ENCODE measurements around the gene EVI5L.
"Not testable (repeated sequence)": the region's sequence is repeated elsewhere in the genome, so short reads cannot be mapped to it uniquely, and the experiment has no call there.

Gene EVI5L

DNA sequence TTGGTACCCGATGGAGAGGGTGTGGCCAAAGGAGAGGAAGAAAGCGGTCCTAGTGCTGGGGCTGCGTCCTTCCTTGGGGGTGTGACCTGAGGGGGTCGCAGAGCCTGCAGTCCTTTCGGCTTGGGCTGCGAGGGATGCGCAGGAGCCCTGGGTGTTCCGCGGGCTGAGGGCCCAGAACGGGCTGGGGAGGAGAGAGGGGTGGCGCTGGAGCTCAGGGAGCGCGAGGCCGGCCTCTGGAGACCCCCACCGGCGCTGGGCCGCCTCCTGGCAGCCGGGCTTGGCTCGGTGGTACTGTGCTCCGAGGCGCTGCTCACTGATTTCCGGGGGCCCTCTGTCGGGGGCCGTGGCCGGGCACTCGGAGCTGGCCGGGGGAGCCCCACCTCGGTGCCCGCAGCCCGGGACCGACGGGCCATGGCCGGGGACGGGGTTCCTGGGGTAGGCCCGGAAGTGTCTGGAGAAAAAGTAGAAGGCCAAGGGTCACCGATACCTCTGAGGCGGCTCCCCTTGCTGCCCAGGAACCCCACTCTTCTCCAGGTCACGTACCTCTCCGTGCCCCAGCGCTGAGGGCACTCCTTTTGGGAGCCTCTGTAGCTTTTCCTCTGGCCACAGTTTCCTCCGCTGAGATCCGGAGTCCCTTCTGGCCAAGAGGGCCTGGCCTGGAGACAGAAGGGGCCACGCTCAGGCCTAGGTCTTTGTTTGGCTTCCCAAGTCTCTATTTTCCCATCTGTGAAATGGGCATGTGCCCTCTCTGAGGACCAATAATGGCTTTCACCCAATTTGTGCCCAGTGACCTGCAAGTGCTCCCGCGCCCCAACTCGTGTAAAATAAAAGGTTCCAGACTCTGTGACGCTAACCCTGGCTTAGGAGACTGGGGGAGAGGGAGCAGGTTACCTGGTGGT lies 42.5 kb downstream of the EVI5L start:
- no peak for DNase-seq (ENCODE audit: low read depth)

DNA sequence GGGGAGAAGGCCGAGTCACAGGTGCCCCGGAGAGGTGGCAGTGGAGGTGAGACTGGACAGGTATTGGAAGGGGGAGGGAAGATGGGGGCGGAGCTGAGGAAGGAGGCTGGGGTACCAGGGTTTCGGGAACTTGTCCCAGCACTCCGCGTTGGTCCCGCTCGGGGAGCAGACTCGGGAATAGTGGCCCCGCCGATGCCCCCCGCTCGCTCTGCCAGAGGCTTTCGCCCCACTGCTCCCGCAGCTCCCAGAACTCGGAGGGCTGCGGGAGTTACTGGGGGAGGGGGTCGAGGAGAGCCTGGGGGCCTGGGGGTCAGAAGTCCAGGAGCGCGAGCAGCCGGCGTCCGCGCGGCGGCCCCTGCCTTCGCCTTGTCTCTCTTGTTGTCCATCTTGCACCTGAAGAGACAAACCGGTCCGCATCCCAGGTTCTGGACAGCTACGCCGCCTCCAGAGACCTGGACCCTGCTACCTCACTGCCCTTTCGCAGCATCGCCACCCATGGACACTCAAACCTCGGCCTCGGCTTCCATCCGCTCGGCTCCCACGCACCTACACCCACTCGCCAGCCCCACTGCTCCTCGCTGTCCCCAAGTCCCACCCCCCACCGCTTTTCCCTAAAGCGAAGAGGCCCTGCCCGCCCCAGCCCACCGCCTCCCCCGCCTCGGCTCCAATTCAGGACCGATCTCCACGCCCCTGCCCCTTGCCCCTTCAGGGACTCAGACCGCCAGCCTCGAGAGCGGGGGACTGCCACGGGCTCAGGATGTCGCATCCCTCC lies 43.5 kb downstream of the EVI5L start:
- no peak for DNase-seq (ENCODE audit: low read depth)

DNA sequence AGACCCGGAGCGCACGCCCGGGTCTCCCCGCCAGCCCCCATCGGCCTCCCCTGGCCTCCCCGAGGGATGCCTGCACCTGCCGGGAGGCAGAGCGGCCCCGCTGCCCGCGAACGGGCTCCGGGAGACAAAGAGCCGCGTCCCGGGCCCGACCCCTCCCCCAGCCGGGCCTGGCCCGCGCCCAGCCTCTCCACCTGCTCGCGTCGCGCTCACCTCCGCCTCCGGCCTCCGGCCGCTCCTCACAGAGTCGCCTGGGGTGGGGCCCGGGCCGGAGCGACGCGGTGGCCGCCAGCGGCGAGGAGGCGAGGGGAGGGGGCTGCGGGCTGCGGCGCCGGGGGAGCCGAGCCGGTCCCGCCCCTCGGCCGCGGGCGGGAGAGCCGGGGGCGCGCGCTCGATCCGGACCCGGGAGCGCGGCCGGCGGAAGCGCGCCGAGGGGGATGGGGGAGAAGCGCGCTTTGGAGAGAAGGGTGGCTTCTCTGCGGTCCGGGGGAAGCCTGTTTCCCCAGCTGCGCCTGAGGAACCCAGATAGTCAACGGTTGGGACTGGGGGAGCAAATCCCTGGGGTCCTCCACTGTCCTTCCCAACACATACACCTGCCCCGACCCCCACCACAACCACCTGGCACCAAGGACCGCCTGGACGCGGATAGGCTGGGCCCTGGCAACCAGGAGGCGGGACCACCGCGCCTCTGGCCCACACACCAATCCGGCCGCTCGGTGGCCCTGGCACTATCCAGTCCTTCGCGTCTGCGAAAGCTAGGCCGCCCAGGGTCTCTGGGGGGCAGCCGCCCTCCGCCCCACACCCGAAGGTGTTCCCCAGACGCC lies 44.3 kb downstream of the EVI5L start, which contains the start of gene PRR36:
Gene PRR36, minus strand, starts transcription at position 315 of the 821 bp plus-strand sequence. CDS start 701 bp downstream, outside the sequence.
- no peak for DNase-seq (ENCODE audit: low read depth)

DNA sequence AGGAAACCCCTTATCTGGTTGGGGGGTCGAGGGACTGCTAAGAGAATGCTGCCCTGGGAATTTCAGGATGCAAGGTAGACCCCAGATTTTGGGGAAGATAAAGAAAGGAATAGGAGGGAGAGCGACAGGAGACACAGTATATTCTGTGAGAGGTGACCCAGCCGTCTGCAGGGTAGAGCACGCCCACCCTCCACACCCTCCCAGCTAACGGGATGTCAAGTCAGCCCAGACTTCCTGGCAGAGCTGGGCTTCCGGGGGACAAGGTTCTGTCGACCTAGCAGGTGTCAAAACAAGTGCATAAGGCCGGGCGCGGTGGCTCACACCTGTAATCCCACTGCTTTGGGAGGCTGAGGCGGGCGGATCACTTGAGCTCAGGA lies 44.9 kb downstream of the EVI5L start:
- no peak for DNase-seq (ENCODE audit: low read depth)

DNA sequence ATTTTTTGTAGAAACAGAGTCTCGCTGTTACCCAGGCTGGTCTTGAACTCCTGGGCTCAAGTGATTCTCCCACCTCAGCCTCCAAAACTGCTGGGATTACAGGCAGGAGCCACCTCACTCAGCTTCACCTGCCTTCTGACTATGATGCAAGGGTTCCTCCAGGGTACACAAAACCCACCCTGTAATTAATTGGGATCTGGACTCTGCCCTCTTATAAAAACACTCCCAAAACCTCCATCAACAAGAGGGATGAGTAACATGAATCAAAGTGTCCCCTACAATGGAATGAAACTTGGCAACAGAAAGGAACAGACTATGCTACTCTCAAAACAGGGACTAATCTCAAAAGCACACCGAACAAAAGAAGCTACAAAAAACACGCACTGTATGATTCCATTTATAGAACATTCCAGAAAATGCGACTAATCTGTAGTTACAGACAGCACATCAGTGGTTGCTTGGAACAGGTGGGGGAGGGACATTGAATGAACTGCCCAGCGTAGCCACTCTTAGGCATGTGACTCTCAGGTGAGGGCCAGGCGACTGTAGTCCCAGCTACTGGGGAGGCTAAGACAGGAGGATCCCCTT lies 47.3 kb downstream of the EVI5L start:
- DNase-seq (ENCODE audit: low read depth): no peak

DNA sequence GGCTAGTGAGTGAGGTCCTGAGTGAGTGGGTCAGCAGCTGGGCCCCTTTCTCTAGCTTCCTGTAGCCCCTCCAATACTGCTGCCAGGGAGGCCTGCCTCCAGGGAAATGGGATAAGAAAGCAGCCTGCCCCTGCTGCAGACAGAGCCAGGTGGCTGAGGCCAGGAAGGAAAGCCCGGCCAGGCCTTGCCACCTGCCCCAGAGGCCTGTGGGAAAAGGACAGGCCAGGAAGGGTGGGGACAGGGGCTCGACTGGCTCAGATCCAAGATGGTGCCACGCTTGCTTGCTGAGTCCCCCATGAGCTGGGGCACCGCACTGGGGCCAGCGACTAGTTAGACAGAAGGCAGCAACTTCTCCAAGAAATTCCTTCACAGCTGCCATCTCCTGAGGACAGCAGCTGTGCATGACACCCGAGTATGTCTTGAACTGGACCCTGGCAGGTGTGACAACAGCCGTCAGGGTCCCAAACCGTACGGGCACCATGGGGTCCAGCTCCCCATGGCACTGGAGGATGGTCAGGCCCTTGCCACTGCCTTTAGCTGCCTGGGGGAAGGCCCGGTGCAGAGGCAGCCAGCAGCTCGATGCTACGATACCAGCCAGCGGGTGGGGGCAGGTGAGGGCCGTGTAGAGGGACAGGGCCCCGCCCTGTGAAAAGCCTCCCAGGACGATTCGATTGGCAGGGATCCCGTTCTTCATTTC lies 49.2 kb downstream of the EVI5L start:
- DNase-seq (ENCODE audit: low read depth): no peak

DNA sequence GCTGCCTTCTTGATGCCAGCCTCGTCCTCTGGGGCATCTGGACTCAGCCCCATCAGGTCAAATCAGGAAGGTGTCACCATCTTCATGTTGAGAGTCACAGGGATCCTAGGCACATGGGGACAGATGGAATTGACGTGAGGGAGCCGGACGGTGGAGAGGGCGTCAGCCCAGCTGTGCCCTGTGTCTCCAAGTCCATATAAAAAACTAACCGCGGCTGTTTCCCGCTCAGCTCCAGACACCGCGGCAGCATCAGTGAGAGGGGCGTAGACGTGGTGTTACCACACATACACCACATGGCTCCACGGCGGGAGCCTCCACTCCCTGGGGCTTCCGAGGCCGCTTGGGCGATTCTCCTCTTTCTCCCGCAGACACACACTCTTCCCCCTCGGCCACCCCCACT lies 49.8 kb downstream of the EVI5L start:
- DNase-seq (ENCODE audit: low read depth): no peak

DNA sequence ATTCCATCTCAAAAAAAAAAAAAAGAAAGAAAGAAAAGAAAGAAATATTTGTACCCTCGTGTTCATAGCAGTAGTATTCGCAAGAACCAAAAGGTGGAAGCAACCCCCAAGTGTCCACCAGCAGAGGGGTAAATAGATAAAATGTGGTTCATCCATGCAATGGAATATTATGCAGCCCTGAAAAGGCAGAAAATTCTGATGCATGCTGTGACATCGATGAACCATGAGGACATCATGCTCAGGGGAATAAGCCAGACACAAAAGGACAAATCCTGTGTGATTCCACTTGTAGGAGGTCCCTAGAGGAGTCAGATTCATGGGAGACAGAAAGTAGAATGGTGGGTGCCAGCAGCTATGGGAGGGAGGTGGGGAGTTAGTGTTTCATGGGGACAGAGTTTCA lies 51.9 kb downstream of the EVI5L start:
- no peak for DNase-seq (ENCODE audit: low read depth)

DNA sequence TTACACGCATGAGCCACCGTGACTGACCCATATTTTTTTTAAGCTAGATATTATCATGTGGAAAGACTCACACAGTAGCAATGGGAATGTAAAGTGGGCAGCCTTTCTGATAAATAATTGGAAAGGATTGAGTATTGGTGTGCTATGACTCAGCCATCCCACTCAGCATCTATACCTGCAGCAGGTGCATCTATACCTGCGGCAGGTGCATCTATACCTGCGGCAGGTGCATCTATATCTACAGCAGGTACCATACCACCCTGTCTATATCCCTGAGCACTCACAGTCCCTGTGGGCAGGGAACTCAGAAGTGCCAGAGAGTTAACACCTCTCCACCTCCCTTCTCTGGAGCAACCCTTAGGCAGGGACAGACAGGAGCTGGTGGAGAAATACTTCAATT lies 53.1 kb downstream of the EVI5L start:
- DNase-seq (ENCODE audit: low read depth): no peak

DNA sequence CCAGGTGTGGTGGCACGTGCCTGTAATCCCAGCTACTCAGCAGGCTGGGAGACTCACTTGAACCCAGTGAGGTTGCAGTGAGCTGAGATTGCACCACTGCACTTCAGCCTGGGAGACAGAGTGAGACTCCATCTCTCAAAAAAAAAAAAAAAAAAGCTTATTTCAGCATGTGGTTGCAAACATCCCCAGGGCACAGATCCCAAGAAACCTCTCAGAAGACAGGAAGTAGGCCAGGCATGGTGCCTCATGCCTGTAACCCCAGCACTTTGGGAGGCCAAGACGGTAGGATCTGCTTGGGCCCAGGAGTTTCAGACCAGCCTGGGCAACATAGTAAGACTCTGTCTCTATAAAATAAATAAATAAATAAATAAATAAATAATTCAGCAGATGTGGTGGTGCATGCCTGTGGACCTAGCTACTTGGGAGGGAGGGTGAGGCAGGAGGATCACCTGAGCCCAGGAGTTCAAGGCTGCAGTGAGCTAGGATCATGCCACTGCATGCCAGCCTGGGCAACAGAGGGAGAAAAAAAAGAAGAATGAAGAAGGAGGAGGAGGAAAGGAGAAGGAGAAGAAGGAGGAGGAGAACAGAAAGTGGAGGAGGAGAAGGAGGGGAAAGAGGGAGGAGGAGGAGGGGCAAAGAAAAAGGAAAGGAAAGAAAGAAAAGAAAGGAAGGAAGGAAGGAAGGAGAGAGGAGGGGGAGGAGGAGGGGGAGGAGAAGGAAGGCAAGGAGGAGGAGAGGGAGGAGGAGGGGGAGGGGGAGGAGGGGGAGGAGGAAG lies 54.0 kb downstream of the EVI5L start:
- no peak for DNase-seq (ENCODE audit: low read depth)

DNA sequence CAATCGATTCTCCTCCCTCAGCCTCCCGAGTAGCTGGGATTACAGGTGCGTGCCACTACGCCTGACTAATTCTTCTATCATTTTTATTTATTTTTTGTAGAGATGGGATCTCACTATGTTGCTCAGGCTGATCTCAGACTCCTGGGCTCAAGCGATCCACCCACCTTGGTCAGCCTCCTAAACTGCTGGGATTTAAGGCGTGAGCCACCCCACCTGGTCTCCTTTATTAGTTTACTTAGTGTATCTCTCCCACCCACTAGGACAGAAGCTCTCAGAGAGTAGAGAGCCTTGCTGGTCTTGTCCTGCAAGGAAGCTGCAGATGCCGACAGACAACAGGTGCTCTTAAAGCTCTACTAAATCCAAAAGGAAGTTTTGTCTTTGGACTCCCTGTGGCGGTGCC lies 55.8 kb downstream of the EVI5L start:
- DNase-seq (ENCODE audit: low read depth): no peak

DNA sequence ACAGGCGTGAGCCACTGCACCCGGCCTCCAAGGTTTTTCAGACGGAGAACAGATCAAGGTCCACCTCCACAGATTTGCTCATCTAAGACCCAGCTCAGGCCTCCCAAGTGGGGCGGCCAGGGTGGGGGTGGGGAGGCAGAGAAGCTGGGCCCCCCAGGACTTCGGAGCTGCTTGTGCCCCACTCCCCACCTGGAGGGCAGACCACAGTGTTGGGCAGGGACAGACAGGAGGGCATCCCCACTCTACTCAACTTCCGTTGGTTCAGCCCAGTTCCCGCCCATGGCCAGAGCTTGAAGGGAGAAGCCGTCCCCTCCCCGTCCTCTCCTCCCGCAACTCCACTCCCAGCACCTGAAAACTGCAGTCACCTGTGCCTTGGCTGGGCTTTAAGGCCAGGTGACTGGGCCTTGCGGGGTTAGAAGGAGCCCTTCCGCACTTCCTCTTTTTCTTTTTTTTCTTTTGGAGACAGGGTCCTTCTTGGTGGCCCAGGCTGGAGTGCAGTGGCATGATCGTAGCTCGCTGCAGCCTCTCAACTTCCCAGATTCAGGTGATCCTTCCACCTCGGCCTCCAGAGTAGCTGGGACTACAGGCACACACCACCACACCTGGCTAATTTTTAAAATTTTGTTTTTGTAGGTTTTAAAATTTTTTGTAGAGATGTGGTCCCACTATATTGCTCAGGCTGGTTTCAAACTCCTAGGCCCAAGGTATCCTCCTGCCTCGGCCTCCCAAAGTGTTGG lies 57.6 kb downstream of the EVI5L start:
- DNase-seq (ENCODE audit: low read depth): no peak

DNA sequence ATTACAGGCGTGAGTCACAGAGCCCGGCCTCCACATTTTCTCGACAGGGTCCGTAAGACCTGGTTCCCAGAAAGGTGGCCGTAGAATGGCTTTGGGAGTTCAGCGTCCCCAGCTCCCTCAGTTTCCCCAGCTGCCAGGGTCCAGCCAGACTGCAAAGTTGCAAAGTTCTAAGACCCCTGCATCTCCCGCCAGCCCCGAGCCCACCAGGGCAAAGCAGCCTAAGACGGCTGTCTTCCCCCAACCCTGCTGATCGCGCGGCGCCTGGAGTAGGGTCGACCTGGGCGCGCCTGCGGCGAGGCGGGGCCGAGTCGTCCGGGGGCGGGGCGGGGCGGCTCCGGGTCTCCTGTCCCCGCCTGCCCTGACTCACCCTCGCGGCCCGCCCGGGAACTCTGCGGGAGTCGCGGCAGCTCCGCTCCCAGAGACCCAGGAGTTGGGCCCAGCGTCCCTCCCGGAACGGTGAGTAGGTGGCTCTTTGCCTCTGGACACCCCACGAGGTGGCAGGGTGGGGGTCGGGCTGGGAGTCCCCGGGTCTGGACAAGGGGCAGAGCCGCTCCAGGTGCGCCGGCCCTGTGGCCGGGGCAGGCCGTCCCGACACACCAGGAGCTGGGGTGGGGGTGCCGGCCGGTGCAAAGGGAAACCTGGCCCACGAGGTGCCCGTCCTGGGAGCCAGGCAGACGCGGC lies 58.3 kb downstream of the EVI5L start, which contains the start of gene LRRC8E:
Gene LRRC8E, plus strand, starts transcription at position 366 of the 681 bp plus-strand sequence. CDS start 7,094 bp downstream, outside the sequence.
- DNase-seq (ENCODE audit: low read depth): peak; percentile 56

DNA sequence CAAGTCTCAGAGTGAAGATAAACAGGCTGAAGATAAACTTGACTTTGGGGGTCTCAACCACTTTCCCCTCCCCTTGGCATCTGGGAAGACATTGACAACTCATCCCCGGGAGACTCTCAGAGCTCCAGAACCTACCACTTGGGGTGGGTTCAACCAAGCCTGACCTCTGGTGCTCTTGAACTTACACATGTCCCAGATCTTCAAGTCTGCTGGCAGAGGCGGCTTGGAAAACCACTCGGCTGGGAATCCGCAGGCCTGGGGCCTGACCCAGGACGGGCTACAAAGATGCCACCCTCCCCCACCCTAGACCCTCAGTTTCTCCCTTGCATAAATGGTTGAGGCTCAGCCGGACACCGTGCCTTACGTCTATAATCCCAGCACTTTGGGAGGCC lies 58.8 kb downstream of the EVI5L start:
- no peak for DNase-seq (ENCODE audit: low read depth)

DNA sequence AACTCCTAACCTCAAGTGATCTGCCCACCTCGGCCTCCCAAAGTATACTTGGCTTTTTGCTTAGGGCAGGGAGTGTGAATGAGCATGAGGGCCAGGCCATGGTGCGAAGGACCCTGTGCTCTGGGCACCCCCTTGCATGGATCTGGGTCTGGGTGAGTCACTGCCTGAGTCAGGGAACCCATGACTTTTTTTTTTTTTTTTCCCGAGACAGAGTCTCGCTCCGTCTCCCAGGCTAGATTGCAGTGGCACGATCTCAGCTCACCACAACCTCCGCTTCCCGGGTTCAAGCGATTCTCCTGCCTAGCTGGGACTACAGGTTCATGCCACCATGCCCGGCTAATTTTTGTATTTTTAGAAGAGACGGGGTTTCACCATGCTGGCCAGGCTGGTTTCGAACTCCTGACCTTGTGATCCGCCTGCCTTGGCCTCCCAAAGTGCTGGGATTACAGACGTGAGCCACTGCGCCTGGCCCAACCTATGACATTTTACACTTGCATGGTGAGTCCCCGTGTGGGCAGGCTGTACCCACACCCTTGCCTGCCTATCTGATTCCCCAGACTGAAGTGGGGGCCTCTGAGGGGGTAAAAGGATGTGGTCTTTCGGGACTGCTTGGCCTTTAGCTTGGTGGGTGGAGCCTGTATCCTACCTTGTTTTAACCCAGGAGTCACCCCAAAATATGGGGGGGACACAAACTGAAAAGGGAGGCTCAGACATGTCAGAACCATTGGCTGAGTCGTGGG lies 63.5 kb downstream of the EVI5L start:
- not testable (repeated sequence) for DNase-seq (ENCODE audit: low read depth)

DNA sequence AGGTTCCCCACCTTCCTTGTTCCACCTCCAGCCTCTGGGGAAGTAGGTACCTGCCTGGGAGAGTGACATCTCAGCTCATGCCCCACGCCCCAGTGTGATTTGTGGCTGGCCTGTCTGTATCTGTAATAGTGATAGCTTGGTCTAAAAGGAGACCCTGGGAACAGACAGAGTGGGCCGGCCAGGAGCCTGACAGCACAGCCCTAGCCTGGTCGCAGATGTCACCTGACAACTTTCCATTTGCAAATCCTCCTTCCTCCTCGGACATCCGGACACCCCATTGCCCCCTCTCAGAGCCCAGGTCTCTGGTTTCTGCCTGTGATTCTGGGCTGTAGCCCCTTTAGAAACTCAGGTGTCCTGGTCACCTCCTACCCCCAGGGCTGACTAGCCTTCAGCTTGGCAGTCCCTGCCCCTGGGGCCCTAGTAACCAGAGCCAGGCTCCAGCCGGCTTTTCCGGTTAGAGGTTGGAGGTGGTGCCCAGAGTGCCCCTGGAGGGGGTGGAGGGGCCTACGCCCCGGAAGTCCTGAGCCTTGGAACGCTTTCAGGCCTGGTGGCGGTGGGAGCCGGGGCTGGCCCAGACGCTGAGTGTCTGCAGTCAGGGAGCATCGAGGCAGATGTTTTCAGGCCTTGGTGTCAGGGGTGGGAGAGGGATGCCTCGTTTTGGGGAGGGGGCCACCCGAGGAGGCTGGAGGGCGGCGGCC lies 64.7 kb downstream of the EVI5L start:
- DNase-seq (ENCODE audit: low read depth): no peak

DNA sequence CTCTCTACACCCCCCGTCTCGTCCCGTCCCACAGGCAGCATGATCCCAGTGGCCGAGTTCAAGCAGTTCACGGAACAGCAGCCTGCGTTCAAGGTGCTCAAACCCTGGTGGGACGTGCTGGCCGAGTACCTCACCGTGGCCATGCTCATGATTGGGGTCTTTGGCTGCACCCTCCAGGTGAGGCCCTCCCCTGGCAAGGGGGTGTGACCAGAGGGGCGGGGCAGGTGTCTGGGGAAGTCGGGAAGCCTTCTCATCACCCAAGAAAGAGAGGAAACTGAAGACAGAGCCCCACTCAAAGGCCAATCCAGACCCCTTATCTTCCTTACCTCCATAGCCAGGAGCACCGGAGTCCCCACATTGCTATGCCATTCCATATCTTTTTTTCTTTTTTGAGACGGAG lies 65.5 kb downstream of the EVI5L start:
- DNase-seq (ENCODE audit: low read depth): no peak

DNA sequence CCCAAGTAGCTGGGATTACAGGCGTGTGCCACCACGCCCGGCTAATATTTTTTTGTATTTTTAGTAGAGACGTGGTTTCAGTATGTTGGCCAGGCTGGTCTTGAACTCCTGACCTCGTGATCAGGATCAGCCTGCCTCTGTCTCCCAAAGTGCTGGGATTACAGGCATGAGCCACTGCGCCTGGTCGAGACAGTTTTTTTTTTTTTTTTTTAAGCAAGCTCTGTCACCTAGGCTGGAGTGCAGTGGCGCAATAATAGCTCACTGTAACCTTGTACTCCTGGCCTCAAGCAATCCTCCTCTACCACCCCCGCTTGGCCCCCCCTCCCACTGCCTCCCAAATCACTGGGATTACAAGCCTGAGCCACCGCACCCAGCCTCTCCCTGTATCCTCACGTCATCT lies 67.3 kb downstream of the EVI5L start:
- DNase-seq (ENCODE audit: low read depth): no peak
